Activated CD8-positive, alpha-beta memory T cell treated with anti-CD3 and anti-CD28 coated beads, Interleukin-2, amount 50 U/mL, for 24 hours (primary cell): ENCODE measurements around the gene SLC6A13.
"Not testable (repeated sequence)": the region's sequence is repeated elsewhere in the genome, so short reads cannot be mapped to it uniquely, and the experiment has no call there.

ENCODE experiments used
- DNase-seq: peaks from one replicate; pipeline ENCODE4 v3.0.0-alpha.2; 2020; ENCODE audit errors: extremely low read depth

The SLC6A13 gene

DNA sequence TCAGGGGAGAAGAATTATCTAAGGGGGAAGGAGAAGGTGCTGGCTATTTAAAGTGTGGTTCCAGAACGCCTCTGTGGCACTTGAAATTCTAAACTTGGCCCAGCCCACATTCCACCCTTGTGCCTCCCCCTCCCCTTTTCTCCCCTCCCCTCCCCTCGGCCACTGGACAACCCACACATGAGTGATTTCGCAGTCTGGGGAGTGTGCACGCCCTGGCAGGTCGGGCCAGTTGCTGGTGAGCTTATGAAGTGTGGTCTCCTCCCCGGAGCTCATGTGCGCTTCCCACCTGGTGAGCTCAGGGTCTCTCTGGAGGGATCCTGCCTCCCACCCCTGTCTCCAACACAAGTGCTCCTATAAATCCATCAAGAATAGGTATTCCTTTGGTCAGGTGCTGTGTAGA, at the start of gene SLC6A13:
Gene SLC6A13, minus strand, starts transcription at position 20 of the 400 bp plus-strand sequence. CDS start 2,784 bp downstream, outside the sequence.
- no peak for DNase-seq

DNA sequence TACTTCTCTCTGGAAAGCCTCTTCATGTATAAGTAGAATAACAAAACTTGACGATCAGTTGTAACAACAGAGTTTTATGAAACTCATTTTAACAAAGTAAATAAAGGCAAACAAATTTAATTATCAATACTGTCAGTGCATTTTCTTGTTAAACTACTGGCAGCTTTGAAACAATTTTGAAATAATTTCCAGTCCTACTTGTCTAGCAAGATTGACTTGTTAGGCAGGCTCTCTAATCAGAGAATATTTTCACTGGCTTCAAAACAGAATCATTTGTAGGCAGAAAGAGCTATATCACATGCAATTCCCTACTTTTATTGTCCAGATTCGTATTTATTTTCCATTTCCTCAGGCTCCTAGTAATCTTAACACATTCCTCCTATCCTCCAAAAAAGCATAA, 45.9 kb upstream of the SLC6A13 start:
- no peak for DNase-seq

DNA sequence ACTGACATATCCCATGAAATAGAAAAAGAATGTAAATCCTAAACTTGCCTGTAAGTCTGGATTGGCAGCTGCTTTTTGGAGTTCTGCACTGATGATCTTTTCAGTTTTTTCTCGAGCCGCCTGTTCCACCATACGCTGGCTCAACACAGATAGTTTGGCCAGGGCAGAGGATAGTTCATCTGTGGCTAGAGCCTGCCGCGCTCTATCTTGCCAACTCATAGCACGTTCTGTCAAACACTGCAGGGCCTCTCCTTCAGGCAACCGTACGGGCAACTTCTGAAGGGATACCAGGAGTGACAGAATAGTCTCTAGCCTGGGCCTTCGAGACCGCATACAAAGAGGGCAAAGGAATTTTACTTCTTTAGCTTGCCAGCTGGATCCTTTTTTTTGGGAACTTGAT, 44.8 kb upstream of the SLC6A13 start:
- DNase-seq: no peak

DNA sequence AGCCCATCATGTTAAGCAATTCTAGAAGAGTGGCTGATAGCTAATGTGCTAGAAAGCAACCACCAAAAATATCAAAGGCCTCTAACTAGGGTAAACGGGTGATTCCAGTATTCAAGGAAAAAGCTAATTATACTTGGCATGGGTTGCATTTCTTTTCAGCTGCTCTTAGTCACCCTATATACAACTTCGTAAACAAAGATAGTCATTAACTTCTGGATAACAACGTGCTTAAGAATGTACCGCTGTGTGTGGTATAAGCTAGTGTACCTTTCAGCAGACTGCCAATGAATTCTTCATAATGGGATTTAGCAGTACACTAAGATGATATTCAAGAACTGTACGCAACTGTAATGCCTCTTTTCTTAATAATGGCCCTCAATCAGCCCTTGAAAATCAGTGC, 42.2 kb upstream of the SLC6A13 start:
- DNase-seq: no peak

DNA sequence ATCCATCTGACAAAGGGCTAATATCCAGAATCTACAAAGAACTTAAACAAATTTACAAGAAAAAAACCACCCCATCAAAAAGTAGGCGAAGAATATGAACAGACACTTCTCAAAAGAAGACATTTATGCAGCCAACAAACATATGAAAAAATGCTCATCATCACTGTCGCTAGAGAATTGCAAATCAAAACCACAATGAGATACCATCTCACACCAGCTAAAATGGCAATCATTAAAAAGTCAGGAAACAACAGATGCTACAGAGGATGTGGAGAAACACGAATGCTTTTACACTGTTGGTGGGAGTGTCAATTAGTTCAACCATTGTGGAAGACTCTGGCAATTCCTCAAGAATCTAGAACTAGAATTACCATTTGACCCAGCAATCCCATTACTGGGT, 40.1 kb upstream of the SLC6A13 start:
- DNase-seq: not testable (repeated sequence)

DNA sequence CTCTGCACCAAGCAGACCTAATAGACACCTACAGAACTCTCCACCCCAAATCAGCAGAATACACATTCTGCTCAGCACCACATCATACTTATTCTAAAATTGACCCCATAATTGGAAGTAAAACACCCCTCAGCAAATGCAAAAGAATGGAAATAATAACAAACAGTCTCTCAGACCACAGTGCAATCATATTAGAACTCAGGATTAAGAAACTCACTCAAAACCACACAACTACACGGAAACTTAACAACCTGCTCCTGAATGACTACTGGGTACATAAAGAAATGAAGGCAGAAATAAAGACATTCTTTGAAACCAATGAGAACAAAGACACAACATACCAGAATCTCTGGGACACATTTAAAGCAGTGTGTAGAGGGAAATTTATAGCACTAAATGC, 37.5 kb upstream of the SLC6A13 start:
- not testable (repeated sequence) for DNase-seq

DNA sequence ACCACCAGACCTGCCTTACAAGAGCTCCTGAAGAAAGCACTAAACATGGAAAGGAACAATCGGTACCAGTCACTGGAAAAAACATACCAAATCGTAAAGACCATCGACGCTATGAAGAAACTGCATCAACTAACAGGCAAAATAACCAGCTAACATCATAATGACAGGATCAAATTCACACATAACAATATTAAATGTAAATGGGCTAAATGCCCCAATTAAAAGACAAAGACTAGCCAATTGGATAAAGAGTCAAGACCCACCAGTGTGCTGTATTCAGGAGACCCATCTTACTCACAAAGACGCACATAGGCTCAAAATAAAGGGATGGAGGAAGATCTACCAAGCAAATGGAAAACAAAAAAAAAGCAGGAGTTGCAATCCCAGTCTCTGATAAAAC, 36.9 kb upstream of the SLC6A13 start:
- DNase-seq: not testable (repeated sequence)

DNA sequence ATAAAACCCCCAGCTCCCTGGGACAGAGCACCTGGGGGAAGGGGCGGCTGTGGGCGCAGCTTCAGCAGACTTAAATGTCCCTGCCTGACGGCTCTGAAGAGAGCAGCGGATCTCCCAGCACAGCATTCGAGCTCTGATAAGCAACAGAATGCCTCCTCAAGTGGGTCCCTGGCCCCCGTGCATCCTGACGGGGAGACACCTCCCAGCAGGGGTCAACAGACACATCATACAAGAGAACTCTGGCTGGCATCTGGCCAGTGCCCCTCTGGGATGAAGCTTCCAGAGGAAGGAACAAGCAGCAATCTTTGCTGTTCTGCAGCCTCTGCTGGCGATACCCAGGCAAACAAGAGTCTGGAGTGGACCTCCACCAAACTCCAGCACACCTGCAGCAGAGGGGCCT, 35.4 kb upstream of the SLC6A13 start:
- DNase-seq: not testable (repeated sequence)

DNA sequence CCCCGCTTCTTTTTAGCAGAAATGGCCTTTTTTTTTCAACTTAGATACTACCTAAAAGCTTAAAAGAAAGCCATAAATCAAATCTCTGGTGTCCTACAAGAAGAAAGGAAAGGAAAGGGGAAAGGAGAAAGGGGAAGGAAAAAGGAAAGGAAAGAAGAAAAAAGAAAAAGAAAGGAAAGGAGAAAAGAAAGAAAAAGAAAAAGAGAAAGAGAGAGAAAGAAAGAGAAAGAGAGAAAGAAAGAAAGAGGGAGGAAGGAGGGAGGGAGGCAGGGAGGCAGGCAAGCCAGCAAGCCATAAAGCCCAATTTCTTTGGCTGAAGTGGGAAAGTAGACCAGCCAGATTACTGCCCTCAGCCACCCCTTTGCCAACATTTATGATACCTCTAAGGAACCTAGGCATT, 32.5 kb upstream of the SLC6A13 start:
- DNase-seq: no peak

DNA sequence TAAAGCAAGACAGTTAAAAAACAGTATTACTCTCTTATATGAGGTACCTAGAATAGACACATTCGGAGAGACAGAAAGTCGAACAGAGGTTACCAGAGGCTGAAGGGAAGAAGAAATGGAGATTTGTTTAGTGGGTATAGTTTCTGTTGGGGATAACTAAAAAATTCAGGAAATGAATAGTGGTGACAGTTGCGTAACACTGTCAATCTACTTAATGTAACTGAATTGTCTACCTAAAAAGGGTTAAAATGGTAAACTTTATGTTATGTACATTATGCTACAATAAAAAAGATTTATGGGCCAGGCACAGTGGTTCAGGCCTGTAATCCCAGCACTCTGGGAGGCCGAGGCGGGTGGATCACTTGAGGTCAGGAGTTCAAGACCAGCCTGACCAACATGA, 30.6 kb upstream of the SLC6A13 start:
- DNase-seq: no peak

DNA sequence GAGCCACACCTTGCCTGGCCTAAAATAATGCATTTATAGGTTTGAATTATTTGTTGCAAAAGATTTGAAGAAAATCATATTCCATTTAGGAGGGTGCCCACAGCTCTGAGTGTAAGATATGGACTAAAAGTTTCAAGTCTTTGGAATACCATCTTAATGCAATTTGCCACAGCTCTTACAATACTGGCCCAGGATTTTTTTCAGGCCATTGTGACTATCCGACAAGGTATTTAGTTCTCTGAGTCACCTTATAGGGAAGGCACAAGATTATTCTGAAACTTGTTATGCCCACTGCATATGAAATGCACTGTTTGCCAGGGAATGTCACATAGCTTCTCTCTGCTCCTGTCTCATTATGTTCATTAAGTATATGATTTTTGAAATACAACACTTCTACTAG, 29.6 kb upstream of the SLC6A13 start:
- no peak for DNase-seq

DNA sequence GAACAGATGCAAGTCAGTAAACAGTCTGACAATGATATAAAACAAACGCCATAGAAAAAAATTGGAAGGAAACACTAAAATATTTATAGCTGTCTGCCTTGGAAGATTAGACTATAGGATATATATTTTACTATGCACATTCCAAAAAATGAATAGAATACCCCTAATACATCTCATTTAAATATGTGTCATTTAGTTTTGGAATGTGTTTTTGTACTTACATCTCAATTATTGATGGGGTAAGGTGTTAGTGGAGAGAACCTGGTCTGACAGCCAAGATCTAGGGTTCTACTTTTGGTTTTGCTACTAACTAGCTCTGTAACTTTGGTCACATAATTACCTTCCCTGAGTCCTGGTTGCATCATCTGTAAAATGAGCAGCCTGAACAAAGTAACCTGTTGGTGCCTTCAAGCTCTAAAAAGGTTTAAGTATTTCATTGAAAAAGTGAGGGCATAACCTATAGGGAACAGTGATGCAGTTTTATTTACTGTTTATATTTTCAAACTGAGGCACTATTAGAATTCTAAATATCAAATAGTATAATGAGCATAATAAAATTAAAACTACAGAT, 28.6 kb upstream of the SLC6A13 start:
- DNase-seq: no peak

DNA sequence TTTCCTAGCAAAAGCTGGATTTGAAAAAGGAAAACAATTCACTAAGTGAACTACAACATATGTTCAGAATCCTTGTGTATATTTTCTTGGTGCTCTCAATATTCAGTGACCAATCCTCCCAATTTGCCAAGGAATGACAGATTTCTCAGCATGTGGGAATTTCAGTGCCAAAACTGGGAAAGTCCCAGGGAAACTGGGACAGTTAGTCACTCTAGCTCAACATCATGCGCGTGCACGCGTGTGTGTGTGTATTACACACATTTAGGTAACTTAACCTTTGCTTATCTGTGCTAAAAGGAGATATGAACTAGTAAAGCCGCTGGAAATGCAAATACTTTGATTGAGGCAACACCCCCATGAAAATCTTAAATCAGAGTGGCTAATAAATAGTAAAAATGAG, 26.1 kb upstream of the SLC6A13 start:
- no peak for DNase-seq

DNA sequence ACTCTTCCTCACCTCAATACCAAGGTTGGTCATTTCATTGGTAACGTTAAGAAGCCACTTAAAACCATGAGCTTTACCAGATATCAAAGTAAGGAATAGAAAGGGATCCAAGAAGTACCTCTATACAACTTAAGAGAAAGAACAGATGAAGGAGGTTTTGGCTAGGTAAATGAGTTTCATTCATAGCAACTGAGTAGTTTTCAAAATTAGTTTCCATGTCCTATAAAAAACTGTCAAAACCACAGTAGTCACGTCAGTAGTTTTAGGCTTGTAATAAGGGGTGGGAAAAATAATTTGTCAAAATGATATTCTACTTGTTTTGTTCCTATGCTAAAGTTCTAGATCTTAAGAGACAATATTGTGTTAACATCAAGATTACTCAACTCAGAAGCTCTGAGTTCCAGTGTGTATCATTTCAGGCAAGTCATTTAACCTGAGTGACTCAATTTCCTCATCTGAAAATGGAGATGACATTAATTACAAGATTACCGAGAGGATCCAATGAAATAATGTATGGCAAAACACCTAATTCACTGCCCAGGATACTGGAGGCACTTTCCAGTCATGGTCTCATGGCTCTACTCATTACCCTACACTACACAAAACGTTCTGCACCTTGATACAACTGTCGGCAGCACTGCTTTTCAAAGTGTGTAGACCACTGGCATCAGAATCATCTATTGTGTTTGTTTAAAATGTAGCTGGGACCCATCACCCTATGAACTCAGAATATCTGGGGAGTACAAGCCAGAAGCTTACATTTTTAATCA, 24.1 kb upstream of the SLC6A13 start:
- no peak for DNase-seq

DNA sequence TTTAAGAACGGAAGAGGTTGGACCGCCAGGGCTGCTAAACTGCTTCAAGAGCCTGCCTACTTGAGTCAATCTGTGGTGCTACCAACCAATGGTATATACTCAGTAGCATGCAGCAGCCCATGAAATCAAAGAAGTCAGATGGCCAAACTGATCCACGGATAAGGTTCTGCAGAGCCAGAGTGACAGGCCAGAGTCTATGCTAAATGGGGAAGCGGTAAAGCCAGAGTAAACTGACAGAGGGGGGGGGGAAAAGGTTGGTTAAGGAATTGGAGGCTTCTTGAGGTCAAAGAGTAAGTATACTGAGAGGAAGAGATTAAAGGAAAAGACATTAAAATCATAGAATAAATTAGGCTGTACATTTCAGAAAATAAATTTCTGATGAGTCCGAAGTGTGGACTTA, 15.4 kb upstream of the SLC6A13 start:
- DNase-seq: no peak

DNA sequence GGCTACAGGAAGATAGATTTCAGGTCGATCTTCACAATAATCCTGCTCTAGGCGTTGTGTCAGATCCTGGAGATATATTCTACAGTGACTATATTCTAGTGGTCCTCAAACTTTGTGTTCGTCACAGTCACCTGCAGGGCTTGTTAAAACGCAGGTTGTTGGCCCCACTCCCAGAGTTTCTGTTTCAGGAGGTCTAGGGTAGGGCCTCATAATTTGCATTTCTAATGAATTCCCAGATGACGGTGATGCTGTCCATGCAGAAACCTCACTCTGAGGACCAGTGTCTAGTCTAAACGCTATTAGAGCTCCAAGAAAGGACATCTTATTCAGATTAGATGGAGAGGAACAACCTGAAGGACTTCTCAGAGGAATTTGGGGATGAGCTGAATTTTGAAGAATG, 13.2 kb upstream of the SLC6A13 start:
- DNase-seq: no peak

DNA sequence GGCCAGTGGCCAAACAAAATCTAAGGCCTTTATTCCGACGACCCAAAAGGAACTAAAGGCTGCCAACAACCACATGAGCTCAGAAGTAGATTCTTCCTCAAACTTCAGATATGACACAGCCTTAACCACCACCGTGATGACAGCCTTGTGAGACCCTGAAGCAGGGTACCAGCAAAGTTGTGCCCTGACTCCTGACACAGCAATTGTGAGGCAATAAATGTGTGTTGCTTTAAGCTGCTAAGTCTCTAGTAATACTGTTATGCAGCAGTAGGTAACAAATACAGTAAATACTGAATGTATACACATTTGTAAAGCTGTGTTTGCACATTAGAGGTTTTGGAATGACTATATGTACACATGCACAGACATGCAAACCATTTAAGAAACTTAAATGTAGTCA, 10.7 kb upstream of the SLC6A13 start:
- no peak for DNase-seq

DNA sequence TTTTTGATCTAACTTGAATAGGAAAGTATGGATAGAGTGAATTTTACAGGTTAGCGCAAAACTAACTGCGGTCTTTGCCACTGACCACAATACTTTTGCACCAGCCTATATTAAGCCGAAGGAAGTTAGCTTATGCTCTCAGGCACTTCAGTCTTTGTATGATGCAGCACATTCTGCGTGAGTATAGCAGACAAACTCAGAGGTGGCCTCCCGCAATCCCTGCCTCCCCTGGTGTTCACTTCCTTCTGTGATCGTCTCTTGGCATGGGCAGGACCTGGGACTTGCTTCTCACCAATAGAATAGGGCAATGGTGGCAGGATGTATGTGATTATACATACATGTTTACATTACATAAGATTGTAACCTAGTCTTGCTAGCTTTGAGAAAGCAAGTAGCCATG, 10.3 kb upstream of the SLC6A13 start:
- no peak for DNase-seq

DNA sequence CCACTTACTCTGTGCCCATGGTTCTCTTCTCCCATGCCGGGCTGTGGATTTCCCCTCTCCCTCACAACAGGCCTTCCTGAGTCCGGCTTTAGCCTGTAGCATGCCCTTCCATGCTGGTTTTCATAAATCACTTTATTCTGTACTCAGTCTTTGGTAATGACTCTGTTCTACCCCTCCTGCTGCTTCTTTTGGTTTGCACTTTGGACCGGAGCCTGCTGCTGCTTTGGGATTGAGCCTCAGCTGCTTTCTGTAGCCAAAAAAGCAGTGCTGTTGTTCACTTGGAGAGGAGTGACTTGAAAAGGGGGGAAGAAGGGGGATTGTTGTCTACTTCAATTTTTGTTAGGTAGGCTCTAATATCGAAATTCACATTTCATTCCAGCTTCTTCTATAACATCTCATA, 8.5 kb upstream of the SLC6A13 start:
- no peak for DNase-seq

DNA sequence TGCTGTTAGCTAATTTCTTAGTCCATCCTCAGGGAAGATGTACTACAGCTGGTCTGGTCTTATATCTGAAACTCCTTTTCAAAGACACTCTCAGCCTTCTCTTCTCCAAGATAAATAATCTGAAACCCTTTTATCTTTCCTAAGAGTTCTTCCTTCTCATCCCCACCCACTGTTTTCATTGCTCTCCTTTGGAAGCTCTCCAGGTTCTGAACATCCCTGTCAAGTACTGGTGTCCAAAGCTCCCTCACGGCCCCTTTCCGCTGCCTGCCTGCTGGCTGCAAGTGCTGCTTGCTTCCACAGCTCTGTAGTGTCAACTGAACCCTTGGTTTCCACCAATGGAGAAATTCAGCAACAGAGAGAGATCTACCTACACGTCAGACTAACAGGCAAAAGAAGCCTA, 6.6 kb upstream of the SLC6A13 start:
- DNase-seq: no peak

DNA sequence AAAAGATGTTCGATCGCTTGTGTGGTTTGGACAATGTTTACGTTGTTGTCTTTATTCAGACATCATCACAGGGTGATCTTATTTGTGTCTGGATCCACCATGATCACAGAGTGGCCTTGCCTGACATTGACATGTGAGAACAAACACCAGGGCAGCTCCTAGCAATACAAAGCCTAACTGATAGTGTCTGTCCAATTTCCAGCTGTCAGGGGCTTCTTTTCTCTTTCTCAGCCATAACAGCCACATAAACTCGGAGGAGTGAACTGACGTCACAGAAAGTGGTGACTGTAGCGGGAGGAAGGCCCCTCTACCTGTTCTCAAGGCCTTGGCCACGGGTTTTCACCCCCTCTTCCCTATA, 5.8 kb upstream of the SLC6A13 start:
- no peak for DNase-seq

DNA sequence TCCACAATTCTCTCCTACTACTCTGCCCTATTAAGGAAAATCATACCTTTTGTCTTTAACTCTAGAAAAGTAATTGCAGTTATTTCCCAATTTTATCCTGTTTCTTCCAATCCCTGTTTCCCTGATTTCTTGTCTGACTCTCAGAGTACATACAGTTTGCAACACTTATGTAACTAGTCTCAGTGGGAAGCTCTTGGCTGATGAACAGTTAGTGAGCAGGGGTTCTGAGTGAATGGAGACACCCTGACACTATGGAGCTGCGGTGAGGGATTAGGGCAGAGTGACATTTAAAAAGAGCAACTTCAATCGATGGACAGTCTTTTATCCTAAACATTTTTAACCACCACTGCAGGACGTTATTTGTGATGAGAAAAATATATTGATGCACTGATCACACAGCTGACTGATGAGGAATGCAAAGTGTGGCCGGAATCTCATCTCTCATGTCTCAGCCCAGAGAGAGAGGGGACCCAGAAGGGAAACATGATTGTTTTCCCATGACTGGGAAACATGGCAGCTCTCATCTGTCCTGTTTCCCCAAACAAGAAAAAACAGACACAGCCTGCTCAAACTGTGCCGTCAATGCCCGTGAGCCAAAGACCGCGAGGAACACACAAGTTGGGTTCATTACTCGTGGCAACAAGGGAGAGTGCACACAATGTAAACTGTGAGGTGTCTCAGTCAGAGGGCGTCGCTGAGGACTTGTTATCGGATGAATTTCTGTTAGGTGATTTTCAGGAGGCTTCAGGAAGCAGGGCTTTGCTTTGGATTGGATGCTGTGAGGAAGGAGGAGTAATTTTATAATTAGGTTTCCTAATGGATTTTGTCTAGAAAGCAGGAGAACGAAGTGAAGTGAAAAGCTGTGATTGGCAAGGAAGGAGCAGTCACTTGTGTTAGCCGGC, 5.2 kb upstream of the SLC6A13 start:
- no peak for DNase-seq

DNA sequence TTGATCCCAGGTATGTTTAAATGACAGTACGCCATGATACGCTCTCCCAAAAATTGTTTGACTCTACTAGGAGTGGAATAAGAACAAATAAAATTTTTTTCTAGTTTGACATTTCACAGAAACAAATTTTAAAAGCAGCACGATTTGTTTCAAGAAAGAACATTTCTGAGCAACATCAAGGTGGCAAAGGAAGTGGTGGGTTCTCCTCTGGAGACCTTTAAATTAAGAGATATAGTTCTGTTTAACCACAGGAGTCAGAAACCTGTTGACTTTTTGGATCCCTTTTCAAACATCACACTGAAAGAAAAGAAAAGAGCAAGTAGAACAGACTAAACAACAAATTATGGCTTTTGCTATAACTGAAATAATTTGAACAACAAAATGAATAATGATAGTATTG, 2.5 kb upstream of the SLC6A13 start:
- no peak for DNase-seq
